ENCODE measurements around the gene PITX2.
A peak's percentile ranks its signal among the peaks of the same experiment; 100 is the strongest.

The PITX2 gene

DNA sequence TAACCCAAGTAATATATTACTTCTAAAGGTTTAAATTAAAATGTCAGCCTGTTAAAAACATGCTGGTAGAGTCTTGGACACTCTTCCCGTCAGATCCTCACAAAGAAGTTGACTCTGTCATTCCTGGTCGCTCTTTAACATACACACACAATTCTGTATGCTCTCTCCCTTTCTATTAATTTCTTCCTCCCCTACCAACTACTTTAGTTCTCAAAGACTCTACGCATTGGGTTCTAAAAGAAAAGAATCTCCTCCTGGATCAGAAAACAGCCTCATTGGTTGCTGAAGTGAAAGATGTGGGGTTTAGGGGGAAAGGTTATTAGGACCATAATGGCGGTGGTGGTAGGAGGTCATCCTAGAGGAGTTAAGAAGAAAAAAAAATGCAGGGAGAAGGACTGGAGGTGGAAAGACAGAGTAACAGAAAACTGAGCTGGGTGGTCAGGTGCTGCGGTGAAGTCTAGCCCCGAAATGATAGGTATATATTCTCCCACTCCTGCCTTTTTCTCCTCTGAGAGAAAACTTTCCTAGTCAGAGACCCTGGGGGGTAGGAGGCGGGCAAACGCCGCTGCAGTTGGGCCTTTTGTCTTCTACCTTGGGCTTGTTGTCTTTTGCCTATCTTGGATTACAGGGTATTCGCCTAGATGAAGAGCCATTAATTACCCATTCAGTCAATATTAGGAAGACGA, 5.2 kb upstream of the PITX2 start:
- H3K4me3 ChIP-seq, result peak overlapping the region in 2 of 10 experiments; percentile 11 to 22; a peak in 2 of 20 replicates
- no peak overlapping the region for H3K9ac ChIP-seq
- H3K27me3 ChIP-seq, result peaks cover 99 to 100% (median 100%) of the 10 kb centered on the region in 11 experiments
- H3K9me3 ChIP-seq (replicated peaks in 1 of 11), result peaks cover 53 to 73% (median 65%) of the 10 kb centered on the region in 11 experiments
- TF ChIP-seq Cebpa-rat (IDR thresholded peaks at IDR 0.05), result no peak
- no peaks in the 10 kb centered on the region for H4K20me1 ChIP-seq
- H3K36me3 ChIP-seq, result no peaks in the 10 kb centered on the region
- no peak overlapping the region for H3K27ac ChIP-seq
- peak overlapping the region in 2 of 11 experiments; percentile 10 to 42; a peak in 2 of 22 replicates for H3K4me2 ChIP-seq
- H3K4me1 ChIP-seq, result peaks cover 0 to 9% (median 0%) of the 10 kb centered on the region in 10 experiments; a peak in 2 of 20 replicates

DNA sequence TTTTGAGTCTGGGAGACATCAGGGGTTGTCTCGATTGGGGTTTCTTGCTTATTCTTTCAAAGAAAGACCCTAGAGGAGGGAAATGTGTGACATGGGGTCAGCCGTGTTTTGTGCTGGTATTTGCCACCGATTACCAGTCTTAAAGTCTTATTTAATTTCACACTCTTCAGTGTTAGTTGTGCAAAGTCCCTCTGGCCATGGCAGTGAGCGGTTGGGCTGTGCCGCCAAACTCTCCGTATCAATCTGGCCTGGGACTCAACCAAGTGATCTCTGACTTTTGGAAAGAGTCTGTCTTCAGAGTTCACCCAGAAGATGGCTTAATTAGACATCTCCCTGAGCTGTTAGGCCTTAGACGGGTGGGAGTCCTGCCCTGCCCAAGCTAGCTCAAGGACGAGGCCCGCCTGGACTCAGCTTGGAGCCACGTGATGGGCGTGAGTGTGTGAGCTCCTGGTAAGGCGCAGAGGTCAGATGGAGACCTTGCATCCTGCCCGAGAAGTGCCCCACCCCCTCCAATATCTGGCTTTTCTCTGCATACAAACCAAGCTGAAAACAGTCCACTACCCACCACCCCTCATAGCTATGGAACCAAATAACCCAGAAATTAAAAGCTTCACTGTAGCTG, 3.8 kb upstream of the PITX2 start:
- no peak overlapping the region for H3K4me3 ChIP-seq
- H3K9ac ChIP-seq, result no peak overlapping the region
- peaks cover 0 to 9% (median 0%) of the 10 kb centered on the region in 10 experiments; a peak in 2 of 20 replicates for H3K4me1 ChIP-seq
- peaks cover 53 to 73% (median 65%) of the 10 kb centered on the region in 11 experiments for H3K9me3 ChIP-seq (replicated peaks in 1 of 11)
- no peak overlapping the region for H3K27ac ChIP-seq
- TF ChIP-seq Cebpa-rat (IDR thresholded peaks at IDR 0.05), result no peak
- H3K36me3 ChIP-seq, result no peaks in the 10 kb centered on the region
- no peak overlapping the region for H3K4me2 ChIP-seq
- H4K20me1 ChIP-seq, result no peaks in the 10 kb centered on the region; a peak in 1 of 22 replicates
- peaks cover 97 to 100% (median 100%) of the 10 kb centered on the region in 11 experiments for H3K27me3 ChIP-seq

DNA sequence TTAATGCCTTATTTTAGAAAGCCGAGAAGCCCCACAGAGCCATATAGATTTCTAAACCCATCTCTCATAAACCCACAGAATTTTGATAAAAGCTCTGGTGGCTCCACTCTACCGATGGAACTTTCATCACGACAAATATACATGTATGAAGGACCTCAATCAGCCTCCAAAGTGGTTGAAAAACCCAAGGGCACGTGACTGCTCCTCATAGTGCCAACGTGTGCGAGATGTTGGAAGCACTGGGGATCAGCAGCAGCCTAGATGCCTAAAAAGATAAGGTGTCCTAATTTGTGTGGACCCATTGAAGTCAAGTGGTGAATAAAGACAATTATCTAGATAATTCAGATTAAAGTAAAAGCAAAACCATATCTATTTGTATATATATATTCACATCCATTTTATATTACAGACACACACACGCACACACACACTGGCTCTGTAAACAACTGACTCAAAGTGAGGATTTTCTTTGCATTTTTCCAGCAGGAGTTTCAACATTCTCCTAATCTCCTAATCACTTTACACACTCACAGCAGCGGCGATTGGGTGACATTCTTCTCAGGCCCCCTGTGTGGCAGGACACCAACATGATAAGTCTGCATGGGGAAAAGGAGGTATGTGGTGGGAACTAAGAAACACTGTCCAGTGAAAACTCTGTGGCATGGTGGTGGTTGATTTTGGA, 2.8 kb upstream of the PITX2 start:
- H3K27ac ChIP-seq, result no peak overlapping the region
- no peak overlapping the region for H3K9ac ChIP-seq
- TF ChIP-seq Cebpa-rat (IDR thresholded peaks at IDR 0.05), result no peak
- H3K4me3 ChIP-seq, result no peak overlapping the region
- peaks cover 98 to 100% (median 100%) of the 10 kb centered on the region in 11 experiments for H3K27me3 ChIP-seq
- peaks cover 0 to 9% (median 0%) of the 10 kb centered on the region in 10 experiments; a peak in 2 of 20 replicates for H3K4me1 ChIP-seq
- H3K9me3 ChIP-seq (replicated peaks in 1 of 11), result peaks cover 54 to 75% (median 65%) of the 10 kb centered on the region in 11 experiments
- H4K20me1 ChIP-seq, result no peaks in the 10 kb centered on the region; a peak in 1 of 22 replicates
- no peaks in the 10 kb centered on the region for H3K36me3 ChIP-seq
- no peak overlapping the region for H3K4me2 ChIP-seq

DNA sequence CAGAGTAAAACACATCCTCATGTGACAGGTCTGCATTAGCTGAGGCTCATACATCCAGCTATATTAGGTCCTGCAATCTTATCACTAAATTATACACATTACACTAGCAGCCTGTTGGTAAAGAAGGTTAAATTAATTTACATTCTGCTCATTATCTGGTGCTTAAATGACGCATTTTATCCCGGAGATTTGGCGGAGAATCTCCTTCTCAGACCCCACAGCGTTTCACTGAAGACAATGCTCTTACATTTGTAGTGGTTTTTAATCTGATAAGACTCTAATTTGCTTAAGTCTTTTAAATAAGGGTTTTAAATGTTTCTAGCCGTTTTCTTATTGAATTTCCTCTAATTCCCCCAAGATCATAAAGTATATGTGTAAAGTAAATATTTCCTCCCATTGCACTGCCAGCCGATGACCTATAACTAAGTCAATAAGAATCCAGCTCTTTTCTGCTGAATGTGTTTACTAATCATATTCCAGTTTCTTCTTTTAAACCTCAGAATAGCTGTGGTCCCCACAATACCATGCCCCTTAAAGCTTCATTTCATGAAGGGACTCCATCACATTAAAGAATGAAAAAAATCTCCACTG, 2.1 kb upstream of the PITX2 start:
- Histone ChIP-seq H3K4me1 (peaks cover 0 to 9% (median 0%) of the 10 kb centered on the region in 10 experiments; a peak in 2 of 20 replicates), H3K4me3 (no peak overlapping the region), H3K9me3 (replicated peaks in 1 of 11) (peaks cover 54 to 75% (median 65%) of the 10 kb centered on the region in 11 experiments), H3K4me2 (no peak overlapping the region), H3K36me3 (no peaks in the 10 kb centered on the region), H4K20me1 (no peaks in the 10 kb centered on the region; a peak in 1 of 22 replicates), H3K27me3 (peaks cover 98 to 100% (median 100%) of the 10 kb centered on the region in 11 experiments), H3K27ac (no peak overlapping the region), H3K9ac (no peak overlapping the region)
- TF ChIP-seq Cebpa-rat (IDR thresholded peaks at IDR 0.05), result no peak

DNA sequence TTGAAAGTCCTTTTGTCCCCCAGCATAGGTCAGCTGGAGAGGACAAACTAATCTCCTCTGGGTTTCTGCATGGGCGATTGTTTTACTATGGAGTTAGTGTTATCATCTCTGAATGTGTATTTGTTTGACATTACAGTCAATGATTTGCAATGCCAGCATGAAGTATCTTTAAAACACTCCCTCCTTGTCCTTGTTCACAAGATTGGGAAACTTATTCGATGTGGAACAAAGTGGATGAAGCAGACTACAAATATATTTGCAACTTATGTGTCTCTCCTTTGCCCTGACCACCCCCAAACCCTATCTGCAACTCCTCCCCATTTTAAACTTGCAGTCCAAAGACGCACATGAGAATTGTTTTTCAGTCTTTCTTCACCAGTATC, 1.5 kb upstream of the PITX2 start:
- H3K4me2 ChIP-seq, result no peak overlapping the region
- no peaks in the 10 kb centered on the region; a peak in 1 of 22 replicates for H4K20me1 ChIP-seq
- no peaks in the 10 kb centered on the region for H3K36me3 ChIP-seq
- H3K27me3 ChIP-seq, result peaks cover 98 to 100% (median 100%) of the 10 kb centered on the region in 11 experiments
- peaks cover 0 to 9% (median 0%) of the 10 kb centered on the region in 10 experiments; a peak in 2 of 20 replicates for H3K4me1 ChIP-seq
- H3K4me3 ChIP-seq, result no peak overlapping the region
- H3K27ac ChIP-seq, result no peak overlapping the region
- H3K9me3 ChIP-seq (replicated peaks in 1 of 11), result peaks cover 53 to 74% (median 65%) of the 10 kb centered on the region in 11 experiments
- no peak for TF ChIP-seq Cebpa-rat (IDR thresholded peaks at IDR 0.05)
- no peak overlapping the region for H3K9ac ChIP-seq

DNA sequence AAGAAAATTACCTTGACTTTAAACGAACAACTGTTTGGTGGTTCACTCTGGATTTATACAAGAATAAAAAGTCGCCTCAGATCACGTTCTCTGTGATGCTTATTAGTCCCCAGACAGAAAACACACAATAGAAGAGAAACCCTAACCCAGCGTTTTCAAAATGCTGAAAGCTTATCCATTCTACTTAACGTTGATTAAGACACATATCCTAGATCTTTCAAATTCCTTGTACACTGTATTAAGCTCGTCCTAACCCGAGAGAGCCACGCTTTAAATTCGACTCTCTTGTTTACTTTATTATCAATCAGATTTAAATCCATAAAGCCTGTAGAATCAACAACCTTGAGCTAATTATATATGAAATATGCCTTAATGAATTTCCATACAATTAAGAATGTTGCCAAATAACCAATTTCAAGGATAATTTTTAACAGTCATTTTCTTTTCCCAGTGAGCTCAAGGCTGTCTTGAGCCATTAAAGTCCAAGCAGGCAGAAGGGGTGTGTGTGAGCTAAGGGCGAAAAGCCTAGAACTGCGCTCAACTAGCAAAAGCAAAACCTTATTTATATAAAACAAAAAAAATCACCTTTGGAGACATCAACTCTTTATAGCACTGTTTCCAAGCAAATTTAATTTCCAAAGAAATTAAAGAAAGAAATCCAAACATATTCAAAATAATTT, 981 bp upstream of the PITX2 start:
- Histone ChIP-seq H3K9me3 (replicated peaks in 1 of 11) (peaks cover 53 to 74% (median 65%) of the 10 kb centered on the region in 11 experiments), H3K4me2 (no peak overlapping the region), H3K4me1 (peaks cover 0 to 9% (median 0%) of the 10 kb centered on the region in 10 experiments; a peak in 2 of 20 replicates), H4K20me1 (no peaks in the 10 kb centered on the region; a peak in 1 of 22 replicates), H3K27ac (no peak overlapping the region), H3K27me3 (peaks cover 98 to 100% (median 100%) of the 10 kb centered on the region in 11 experiments), H3K4me3 (no peak overlapping the region), H3K9ac (no peak overlapping the region), H3K36me3 (no peaks in the 10 kb centered on the region; a peak in 1 of 22 replicates)
- TF ChIP-seq Cebpa-rat (IDR thresholded peaks at IDR 0.05), result no peak

DNA sequence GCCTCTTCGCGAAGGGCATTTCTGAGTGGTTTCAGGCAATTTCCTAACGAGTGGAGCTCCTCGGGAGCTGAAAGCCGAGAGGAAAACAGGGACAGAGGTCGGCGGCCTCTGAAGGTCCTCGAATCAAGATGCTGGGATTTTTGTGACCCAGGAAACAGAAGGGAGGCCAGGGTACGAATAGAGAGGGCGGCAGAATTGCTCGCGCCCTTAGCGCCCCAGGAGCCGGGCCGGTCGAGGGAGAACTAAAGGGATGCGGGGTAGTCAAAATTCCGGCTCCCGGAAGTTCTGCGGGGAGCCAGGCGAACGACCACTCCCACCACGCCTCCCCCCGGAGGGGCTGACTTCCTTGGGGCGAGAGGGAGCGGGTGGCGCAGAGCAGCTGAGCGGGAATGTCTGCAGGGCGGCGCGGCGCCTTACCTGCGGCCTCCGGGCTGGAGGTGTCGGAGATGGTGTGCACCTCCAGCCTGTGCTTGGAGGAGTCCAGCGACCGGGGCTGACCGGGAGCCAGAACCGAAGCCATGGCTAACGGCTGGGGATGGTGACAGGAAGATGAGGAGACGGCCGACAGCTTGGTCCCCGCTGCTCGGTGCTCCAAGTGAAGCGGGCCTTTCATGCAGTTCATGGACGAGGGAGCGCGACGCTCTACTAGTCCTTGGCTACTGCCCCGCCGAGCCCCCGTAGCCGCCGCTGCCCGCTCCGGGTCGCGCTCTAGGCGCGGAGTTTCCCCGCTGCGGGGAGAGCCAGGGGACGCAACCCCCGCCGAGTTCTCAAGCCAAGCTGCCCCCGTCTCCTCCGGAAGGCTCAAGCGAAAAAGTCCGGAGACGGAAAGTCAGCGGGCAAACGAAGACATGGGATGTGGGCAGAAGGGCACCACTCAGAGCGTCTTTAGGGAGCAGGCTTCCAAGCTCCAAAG, 782 bp downstream of the PITX2 start:
- Histone ChIP-seq H3K4me1 (peaks cover 0 to under 1% (median 0%) of the 10 kb centered on the region in 10 experiments; a peak in 2 of 20 replicates), H3K4me2 (no peak overlapping the region), H3K4me3 (no peak overlapping the region), H3K9ac (no peak overlapping the region), H3K27me3 (peaks cover 98 to 100% (median 100%) of the 10 kb centered on the region in 11 experiments), H3K27ac (no peak overlapping the region), H4K20me1 (no peaks in the 10 kb centered on the region; a peak in 2 of 22 replicates), H3K9me3 (replicated peaks in 1 of 11) (peaks cover 51 to 68% (median 62%) of the 10 kb centered on the region in 11 experiments), H3K36me3 (no peaks in the 10 kb centered on the region; a peak in 1 of 22 replicates)
- TF ChIP-seq Cebpa-rat (IDR thresholded peaks at IDR 0.05), result no peak
